Activated CD4-positive, alpha-beta T cell treated with anti-CD3 and anti-CD28 coated beads, Interleukin-2, Interleukin-4, amounts not matched to agents 100 ng/mL and 50 ng/mL, durations not matched to agents 16 hours and 8 hours (primary cell): Measurements from ENCODE around the gene MEN1.
"Not testable (repeated sequence)": the region's sequence is repeated elsewhere in the genome, so short reads cannot be mapped to it uniquely, and the experiment has no call there.

Experiments
- DNase-seq: peaks from one replicate; pipeline ENCODE4 v3.0.0-alpha.2; 2020; ENCODE audit warnings: low spot score

The MEN1 gene

GRCh38 chr11:64845776-64846129 is 35.4 kb upstream of the MEN1 start:
- DNase-seq = not testable (repeated sequence)

- DNase-seq = no peak
Observed at GRCh38 chr11:64845129-64845775, 34.9 kb upstream of the MEN1 start.

- peak; percentile 58 for DNase-seq
Observed at GRCh38 chr11:64844330-64845128, 34.2 kb upstream of the MEN1 start, which contains the start of gene CDC42BPG. Gene CDC42BPG (minus strand): TSS chr11:64844653. CDS start chr11:64844569, 84 bp downstream.

GRCh38 chr11:64843686-64844329 is 33.5 kb upstream of the MEN1 start:
- DNase-seq = no peak

GRCh38 chr11:64842851-64843685 is 32.7 kb upstream of the MEN1 start:
- DNase-seq = no peak

- no peak for DNase-seq
Observed at GRCh38 chr11:64842366-64842759, 32.0 kb upstream of the MEN1 start.

GRCh38 chr11:64841592-64842365 is 31.4 kb upstream of the MEN1 start:
- no peak for DNase-seq

- no peak for DNase-seq
Observed at GRCh38 chr11:64839887-64840782, 29.8 kb upstream of the MEN1 start.

- DNase-seq = no peak
Observed at GRCh38 chr11:64839335-64839734, 29.0 kb upstream of the MEN1 start.

- DNase-seq = no peak
Observed at GRCh38 chr11:64838600-64839334, 28.4 kb upstream of the MEN1 start.

GRCh38 chr11:64837887-64838351 is 27.6 kb upstream of the MEN1 start:
- no peak for DNase-seq

GRCh38 chr11:64836448-64837072 is 26.2 kb upstream of the MEN1 start:
- DNase-seq = no peak

- no peak for DNase-seq
Observed at GRCh38 chr11:64835616-64836447, 25.5 kb upstream of the MEN1 start.

GRCh38 chr11:64834723-64835615 is 24.6 kb upstream of the MEN1 start:
- DNase-seq = no peak

GRCh38 chr11:64834031-64834722 is 23.8 kb upstream of the MEN1 start:
- DNase-seq = no peak

GRCh38 chr11:64833509-64833908 is 23.2 kb upstream of the MEN1 start:
- DNase-seq = no peak

- no peak for DNase-seq
Observed at GRCh38 chr11:64833198-64833502, 22.8 kb upstream of the MEN1 start.
